ENCODE measurements around the gene PYGB. TPM values are rescaled to one million over a fixed set of nuclear protein-coding genes. Genes with fewer than 3 reads are reported as not detected.

Gene PYGB
- total RNA-seq, 1 donor from 2014 or later = 167 TPM

DNA sequence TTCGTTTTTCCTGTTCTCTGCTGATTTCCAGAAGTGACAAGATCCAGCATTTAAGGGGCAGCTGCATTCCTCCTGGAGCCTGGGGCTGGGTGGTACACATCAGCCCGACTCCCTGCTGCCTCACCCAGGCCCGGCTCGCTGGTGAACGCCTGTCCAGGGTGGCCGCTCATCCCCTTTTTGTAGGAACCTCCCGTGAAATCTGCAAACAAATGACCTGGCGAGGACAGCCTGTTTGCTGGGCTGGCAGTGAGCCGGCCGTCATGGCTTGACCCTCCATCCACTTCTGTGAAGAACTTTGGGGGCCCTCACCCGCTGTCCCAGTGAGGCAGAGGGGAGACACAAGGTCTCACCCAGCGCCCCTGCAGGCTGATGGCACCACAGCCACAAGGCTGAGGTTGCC, 39.0 kb downstream of the PYGB start:
- TF ChIP-seq, protein P1, sequence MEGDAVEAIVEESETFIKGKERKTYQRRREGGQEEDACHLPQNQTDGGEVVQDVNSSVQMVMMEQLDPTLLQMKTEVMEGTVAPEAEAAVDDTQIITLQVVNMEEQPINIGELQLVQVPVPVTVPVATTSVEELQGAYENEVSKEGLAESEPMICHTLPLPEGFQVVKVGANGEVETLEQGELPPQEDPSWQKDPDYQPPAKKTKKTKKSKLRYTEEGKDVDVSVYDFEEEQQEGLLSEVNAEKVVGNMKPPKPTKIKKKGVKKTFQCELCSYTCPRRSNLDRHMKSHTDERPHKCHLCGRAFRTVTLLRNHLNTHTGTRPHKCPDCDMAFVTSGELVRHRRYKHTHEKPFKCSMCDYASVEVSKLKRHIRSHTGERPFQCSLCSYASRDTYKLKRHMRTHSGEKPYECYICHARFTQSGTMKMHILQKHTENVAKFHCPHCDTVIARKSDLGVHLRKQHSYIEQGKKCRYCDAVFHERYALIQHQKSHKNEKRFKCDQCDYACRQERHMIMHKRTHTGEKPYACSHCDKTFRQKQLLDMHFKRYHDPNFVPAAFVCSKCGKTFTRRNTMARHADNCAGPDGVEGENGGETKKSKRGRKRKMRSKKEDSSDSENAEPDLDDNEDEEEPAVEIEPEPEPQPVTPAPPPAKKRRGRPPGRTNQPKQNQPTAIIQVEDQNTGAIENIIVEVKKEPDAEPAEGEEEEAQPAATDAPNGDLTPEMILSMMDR (IDR thresholded peaks at IDR 0.05; ENCODE audit: insufficient read depth, low read length, poor library complexity, severe bottlenecking) = no peak
- no peak for DNase-seq (ENCODE audit: low read depth)
- Histone ChIP-seq H3K27me3 (ENCODE audit: control insufficient read depth, insufficient read depth, low read length) (no peaks in the 10 kb centered on the region), H3K4me3 (ENCODE audit: low read depth, low read length) (no peak overlapping the region), H3K36me3 (ENCODE audit: control insufficient read depth, insufficient read depth, low read length) (peaks cover 5% of the 10 kb centered on the region)

DNA sequence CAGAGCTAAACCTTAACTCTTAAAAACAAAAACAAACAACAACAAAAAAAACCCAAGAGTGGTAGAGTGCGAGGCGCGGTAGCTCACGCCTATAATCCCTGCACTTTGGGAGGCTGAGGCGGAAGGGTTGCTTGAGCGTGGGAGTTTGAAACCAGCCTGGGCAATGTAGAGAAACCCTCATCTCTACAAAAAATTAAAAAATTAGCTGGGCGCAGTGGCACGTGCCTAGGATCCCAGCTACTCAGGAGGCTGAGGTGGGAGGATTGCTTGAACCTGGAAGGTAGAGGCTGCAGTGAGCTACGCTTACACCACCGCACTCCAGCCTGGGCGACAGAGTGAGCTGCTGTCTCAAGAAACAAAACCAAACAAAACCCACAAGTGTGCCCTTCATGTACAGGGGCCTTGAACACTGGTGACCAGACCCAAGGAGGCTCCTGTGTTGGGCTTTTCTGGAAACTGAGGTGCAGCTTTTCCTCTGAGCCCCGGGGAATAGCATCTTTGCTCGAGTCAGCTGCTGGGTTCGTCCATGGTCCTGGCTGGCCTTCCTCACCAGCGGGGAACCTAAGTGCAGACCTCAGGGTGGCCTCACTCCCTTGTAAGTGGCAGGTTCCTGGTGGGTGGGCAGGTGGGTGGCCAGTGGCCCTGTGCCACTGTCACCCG, 39.9 kb downstream of the PYGB start:
- no peaks in the 10 kb centered on the region for H3K27me3 ChIP-seq (ENCODE audit: control insufficient read depth, insufficient read depth, low read length)
- H3K36me3 ChIP-seq (ENCODE audit: control insufficient read depth, insufficient read depth, low read length) = peaks cover 4% of the 10 kb centered on the region
- TF ChIP-seq, protein P1 (IDR thresholded peaks at IDR 0.05; ENCODE audit: insufficient read depth, low read length, poor library complexity, severe bottlenecking) = no peak
- H3K4me3 ChIP-seq (ENCODE audit: low read depth, low read length) = no peak overlapping the region
- DNase-seq (ENCODE audit: low read depth) = no peak

DNA sequence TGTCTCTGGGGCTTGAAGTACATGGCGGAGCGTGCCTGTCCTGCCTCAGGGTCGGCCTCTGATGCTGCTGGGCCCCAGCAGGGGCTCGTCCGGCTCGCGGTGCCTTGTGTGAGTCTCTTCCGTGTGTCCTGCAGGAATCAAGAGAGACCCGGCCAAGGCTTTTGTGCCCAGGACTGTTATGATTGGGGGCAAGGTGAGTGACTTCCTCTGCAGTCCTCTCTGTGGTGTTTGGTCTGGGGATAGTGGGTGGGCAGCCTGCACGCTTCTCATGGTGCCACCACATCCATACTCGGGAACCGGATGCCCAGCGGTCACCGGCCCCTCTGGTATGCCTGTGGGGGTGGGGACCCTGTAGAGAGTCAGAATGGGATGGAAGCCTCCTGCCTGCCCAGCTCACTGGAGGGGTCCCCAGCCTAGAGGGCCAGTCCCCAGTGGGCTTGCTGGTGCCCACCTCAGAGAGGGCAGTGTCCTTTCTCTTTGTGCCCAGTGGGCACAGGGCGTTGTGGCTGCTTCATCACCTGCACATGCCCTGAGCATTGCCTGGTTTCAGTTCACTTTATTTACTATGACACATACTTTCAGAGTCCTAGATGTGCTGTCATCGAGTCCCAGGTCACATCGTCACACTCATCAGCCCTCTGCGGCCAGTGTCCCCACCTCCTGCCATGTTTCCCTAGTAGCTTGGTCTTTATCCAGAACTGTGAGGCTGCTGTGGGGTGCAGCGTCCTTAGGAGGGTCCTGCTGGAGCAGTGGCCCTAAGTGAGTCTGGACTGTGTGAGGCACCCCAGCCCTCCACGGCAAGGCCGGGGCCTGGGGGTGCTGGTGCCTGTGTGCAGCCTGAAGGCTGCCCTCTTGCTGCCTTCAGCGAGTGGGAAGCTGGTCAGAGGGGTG, 40.7 kb downstream of the PYGB start:
- Histone ChIP-seq H3K36me3 (ENCODE audit: control insufficient read depth, insufficient read depth, low read length) (peaks cover 6% of the 10 kb centered on the region), H3K4me3 (ENCODE audit: low read depth, low read length) (no peak overlapping the region), H3K27me3 (ENCODE audit: control insufficient read depth, insufficient read depth, low read length) (no peaks in the 10 kb centered on the region)
- no peak for DNase-seq (ENCODE audit: low read depth)
- TF ChIP-seq, protein P1 (IDR thresholded peaks at IDR 0.05; ENCODE audit: insufficient read depth, low read length, poor library complexity, severe bottlenecking) = no peak

DNA sequence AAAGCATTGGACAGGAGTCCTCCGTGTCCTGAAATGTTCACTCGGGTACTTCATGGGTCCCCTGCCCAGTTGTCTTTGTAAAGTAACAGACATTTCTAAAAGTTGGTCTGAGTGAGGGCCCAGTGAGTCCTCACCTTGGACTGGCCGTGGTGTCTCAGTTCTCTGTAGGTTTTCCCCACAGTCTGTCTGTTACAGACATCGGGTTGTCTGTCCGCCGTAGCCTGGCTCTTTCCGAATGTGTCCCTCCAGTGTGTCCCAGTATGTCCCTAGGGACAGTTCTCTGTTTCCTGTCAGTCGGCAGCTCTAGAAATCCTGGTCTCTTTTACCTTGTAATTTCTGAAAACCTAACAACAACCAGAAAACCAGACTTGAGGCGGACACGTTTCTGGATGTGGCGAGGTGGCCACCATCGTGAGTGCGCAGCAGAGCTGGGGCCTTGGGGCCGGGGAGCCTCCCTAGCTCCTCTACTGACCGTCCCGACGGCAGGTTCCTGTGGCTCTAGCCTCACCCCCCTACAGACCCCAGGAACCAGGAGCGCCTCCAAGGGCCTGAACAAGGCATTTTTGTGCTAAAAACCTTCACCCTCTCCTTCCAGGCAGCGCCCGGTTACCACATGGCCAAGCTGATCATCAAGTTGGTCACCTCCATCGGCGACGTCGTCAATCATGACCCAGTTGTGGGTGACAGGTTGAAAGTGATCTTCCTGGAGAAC, 42.2 kb downstream of the PYGB start:
- peaks cover 8% of the 10 kb centered on the region for H3K36me3 ChIP-seq (ENCODE audit: control insufficient read depth, insufficient read depth, low read length)
- TF ChIP-seq, protein P1 (IDR thresholded peaks at IDR 0.05; ENCODE audit: insufficient read depth, low read length, poor library complexity, severe bottlenecking) = no peak
- DNase-seq (ENCODE audit: low read depth) = no peak

DNA sequence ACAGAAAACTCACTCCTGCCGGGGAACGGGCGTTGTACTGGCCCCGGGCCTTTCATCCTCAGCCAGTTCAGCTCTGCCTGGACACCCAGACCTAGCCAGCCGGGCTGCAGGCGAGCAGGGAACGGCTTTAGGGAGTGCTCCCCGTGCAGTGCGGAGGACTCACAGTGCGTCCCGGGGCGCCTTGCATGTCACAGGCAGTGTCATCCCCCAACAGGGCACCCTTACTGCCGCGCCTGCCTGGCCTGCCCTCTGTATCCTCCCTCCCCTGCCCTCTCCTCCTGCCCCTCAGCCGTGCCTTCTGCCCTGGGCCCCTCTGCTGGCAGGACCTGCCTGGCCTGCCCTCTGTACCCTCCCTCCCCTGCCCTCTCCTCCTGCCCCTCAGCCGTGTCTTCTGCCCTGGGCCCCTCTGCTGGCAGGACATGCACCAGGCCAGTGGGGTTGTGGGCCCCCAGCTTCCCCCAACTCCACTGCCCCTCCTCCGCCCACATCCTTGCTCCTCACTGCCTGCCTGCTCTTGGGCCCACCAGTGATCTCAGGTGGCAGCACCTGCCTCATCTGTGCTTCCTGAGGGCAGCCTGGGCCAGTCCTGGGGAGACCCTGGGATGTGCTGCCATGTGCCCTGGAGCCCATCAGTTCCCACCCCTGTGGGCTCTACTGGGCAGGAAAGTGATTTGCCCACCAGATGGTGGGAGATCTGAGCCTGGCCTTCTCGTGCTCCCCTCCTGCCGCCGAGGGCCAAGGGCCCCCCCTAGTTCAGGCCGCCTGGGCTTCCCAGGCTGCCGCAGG, 43.0 kb downstream of the PYGB start:
- DNase-seq (ENCODE audit: low read depth) = no peak
- Histone ChIP-seq H3K27me3 (ENCODE audit: control insufficient read depth, insufficient read depth, low read length) (no peaks in the 10 kb centered on the region), H3K4me3 (ENCODE audit: low read depth, low read length) (no peak overlapping the region), H3K36me3 (ENCODE audit: control insufficient read depth, insufficient read depth, low read length) (peaks cover 10% of the 10 kb centered on the region)
- TF ChIP-seq, protein P1 (IDR thresholded peaks at IDR 0.05; ENCODE audit: insufficient read depth, low read length, poor library complexity, severe bottlenecking) = no peak

More for the DNA sequence above, 42.2 kb downstream of the PYGB start:
- no peak overlapping the region for H3K4me3 ChIP-seq (ENCODE audit: low read depth, low read length)
- no peaks in the 10 kb centered on the region for H3K27me3 ChIP-seq (ENCODE audit: control insufficient read depth, insufficient read depth, low read length)
